Epidermal melanocyte (primary cell): ENCODE results near the gene WIPF2.
"Not testable (repeated sequence)": the region's sequence is repeated elsewhere in the genome, so short reads cannot be mapped to it uniquely, and the experiment has no call there.

Experiments used
- DNase-seq: peaks from one replicate; pipeline ENCODE4 v3.0.0; 2011; ENCODE audit warnings: low spot score; ENCODE audit not compliant: insufficient read length

WIPF2 gene

DNA sequence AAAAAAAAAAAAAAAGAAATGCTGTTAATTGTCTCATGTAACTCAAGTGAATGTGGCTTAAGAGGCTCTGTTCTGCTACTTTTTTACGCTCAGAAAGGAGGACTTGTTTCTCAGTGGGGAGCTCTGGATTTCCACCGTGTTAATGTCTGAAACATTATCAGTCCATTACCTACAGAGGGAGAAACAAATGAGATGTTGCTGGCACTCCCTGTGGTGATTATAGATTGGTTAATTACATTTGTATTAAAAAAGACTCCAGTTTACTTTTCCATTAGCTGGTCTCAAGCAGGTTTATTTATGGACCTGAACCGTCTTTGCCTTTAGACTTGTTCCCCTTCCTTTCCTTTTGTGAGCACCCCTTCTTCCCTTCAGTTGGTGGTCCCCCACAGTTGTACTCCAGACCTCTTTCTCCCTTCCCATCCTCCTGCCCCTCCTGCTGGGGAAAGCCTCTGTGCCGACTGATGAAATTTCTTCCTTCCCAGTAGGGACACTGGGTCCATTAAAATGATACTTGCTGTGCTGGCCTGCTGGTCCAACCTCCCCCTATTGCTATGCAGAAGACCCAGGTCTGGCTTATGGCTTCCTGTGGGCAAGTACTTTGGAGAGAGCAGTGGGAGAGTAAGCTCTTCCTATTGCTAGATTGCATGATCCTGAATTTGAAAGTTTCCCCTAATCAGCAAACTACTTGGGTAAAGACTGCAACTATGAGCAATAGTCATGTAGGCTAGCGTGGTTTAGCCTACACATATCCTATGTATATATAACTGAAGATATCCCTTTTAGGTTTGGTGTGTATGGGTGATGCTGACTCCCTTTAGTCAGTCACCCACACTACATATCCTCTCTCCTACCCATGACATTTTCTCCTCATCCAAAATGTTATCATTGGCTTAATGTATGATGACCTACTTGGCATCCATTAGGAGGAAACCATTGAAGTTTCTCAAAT, 76.7 kb downstream of the WIPF2 start:
- no peak for DNase-seq

DNA sequence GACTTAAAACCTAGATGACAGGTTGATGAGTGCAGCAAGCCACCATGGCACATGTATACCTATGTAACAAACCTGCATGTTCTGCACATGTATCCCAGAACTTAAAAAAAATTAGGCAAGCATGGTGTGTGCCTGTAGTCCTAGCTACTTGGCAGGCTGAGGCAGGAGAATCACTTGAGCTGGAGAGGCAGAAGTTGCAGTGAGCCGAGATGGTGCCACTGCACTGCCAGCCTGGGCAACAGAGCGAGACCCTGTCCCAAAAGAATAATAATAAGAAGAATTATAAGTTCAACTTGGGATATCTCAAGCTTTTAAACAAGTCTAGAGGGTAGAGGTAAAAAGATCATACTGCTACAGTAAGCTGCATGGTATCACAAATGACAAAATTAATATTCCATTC, 78.4 kb downstream of the WIPF2 start:
- DNase-seq: no peak

DNA sequence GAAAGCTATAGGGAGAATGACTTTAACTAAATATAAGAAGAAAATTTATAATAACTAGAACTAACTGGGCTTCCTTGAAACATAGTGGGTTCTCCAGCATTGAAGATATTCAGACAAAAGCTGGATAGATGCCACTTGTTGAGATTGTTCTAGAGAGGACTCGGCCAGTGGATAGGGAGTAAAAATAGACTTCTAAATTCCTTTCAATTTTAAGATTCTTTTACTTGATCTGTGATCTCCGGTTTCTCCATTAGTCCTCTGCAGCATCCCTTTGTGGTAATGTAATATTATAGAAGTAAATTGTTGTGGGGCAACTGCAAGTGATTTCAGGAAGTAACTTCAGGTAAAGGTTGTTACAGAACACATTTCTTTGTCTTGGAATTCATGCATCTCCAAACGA, 79.6 kb downstream of the WIPF2 start:
- no peak for DNase-seq

DNA sequence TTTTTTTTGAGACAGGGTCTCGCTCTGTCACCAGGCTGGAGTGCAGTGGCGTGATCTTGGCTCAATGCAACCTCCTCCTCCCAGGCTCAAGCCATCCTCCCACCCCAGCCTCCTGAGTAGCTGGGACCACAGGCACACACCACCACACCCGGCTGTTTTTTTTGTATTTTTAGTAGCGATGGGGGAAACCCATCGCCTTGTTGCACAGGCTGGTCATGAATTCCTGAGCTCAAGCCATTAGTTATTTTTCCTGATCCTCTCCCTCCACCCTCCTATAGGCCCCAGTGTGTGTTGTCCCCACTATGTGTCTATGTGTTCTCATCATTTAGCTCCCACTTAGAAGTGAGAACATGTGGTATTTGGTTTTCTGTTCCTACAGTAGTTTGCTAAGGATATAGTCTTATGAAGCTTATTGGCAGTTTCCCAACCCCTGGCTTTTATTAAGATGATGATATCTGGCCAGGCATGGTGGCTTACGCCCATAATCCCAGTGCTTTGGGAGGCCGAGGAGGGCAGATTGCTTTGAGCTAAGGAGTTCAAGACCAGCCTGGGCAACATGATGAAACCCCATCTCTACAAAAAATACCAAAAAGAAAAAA, 80.2 kb downstream of the WIPF2 start:
- DNase-seq: not testable (repeated sequence)

DNA sequence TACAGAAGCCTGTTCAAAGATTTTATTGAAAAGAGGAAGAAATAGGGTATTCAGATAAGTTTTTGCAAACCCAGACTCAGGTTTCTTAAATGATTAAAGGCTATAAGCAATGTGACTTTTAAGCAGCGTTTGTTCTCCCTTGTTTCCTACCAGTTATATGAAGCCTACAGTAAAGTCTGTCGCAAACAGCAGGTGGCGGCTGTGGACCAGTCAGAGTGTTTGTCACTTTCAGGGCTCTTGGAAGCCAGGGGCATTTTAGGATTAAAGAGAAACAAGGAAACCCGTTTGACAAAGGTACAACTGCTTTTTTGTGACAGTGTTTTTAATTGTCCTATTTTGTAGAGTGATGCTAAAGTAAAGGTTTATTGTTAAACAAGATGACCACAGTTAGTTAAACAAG, 82.2 kb downstream of the WIPF2 start:
- DNase-seq: no peak

DNA sequence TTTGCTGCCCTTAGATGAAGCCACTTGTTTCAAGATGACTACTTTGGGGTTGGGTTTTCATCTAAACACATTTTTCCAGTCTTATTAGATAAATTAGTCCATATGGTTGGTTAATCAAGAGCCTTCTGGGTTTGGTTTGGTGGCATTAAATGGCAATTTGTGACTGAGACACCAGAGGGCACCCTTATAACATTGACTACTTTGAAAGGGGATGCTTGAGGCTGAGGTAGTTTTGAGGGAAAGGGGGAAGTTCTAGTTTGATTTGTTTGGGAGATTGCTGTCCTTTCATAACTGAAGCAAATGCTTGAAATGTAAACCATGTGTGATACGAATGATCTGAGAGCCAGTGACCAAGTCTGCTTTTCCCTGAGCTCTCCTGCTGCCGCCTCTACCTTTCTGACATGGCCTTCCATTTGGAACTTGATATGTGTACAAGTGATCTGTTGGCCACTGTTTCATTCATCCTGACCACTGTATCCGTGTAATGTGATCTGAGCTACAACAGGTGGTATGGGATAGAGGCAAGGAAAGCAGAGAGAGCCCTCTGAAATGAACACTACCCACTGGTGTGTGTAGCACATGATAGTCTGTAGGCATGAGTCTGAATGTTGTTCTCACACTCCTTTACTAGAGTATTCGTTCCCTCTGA, 84.0 kb downstream of the WIPF2 start:
- DNase-seq: peak; percentile 65

DNA sequence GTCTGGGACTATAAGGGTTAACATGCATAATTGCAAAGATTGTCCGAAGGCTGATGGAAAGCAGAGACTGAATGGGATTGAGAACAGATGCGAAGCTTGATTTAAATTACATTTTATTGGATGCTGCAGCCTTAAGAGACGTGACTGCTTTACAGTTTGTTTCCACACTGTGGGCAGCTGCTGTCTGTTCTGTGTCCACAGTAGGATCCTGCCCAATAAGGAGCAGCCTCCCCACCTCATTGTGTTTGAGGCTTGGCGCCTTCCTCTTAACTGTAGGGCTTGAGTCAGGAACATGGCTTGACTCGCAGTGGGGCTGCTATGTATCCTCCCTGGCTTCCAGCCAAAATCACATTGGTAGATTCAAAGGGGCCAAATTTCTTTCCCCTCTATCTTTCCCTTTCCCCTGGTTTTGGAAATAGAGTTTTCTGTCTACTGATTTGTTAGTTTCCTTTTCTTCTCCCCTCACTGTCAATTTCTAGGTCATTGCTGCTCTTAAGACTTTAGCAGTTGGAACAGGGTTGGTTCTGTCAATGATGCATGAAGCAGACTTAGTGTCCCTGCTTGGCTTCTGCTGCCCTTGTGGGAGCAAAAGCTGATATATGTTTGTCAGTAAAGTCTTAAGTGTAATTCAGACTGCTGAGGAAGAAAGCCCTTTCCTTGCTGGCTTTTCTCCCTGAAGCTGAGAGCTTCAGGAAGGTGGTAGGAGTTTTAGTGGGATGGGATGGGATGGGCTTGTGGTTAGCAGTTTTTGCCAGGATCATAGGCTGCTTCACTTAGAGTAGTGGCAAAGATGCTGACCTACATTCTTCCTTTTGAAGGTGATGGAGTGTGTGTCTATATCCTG, 84.8 kb downstream of the WIPF2 start:
- no peak for DNase-seq

DNA sequence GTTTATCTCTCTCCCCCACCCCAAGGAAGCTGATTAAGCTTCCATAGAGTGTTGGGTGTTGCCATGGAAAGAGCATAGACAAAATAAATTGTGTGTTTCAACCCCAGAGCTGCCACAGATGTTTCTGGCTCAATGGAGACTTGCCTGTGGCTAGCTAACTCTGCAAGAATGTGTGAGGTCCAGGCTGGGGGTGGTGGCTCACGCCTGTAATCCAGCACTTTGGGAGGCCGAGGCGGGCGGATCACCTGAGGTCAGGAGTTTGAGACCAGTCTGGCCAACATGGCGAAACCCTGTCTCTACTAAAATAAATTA, 85.4 kb downstream of the WIPF2 start:
- not testable (repeated sequence) for DNase-seq

DNA sequence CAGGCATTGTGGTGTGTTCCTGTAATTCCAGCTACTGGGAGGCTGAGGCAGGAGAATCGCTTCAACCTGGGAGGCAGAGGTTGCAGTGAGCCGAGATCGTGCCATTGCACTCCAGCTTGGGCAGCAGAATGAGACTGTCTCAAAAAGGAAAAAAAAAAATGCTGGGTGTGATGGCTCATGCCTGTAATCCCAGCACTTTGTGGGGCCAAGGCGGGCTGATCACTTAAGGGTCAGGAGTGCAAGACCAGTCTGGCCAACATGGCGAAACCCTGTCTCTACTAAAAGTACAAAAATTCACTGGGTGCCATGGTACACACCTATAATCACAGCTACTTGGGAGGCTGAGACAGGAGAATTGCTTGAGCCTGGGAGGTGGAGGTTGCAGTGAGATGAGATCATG, 85.8 kb downstream of the WIPF2 start:
- not testable (repeated sequence) for DNase-seq

DNA sequence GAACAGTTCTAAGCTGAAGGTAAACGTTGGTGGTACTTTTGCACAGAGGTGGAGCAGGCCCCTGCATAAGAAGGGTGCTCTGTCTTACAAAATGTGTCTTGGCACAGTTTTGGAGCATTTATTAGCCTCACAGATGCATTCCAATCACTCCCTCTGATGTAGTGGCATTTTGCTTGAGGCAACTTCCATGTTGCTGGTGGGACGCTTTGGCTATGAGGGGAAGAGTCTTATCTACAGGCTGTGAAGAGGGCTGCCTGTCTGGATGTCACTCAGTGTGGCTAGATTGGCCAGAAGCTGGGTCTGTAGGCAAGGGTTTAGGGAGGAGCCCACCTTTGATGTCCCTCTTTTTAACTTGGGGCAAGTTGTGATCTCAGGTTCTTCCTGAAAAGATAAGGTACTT, 87.3 kb downstream of the WIPF2 start:
- no peak for DNase-seq

DNA sequence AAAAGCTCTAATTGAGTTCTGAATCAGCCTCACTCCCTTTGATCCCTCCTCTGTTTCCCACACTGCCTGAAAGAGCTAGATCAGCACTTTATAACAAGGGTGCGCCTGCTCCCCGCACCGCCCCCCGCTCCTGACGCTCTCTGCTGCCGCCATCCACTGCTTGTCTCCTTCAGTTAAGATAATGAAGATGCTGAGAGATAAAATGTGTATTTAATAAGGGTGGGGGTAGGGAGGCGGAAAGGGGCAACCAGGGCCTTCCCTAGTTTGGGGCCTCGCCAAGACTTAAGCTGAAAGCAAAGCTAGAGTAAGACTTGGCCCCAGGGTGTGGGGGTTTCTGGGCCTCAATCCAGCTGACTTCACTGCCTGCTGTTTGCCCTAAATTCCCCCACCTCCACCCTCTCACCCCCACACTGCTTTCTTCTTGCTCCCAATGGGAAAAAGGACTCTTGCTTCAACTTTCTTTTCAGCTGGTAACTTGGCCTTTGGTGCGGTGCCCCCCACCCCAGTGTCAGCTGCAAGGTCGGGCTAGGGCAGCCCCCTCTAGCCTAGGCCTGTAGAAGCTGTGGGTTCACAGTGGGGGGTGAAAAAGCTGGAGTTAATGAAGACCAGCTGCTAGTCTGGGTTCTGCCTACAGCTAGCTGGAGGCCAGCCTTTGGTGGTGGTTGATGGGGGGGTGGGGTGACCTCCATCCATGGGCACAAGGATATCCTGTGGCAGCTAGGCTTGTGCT, 88.1 kb downstream of the WIPF2 start:
- DNase-seq: peak; percentile 63

DNA sequence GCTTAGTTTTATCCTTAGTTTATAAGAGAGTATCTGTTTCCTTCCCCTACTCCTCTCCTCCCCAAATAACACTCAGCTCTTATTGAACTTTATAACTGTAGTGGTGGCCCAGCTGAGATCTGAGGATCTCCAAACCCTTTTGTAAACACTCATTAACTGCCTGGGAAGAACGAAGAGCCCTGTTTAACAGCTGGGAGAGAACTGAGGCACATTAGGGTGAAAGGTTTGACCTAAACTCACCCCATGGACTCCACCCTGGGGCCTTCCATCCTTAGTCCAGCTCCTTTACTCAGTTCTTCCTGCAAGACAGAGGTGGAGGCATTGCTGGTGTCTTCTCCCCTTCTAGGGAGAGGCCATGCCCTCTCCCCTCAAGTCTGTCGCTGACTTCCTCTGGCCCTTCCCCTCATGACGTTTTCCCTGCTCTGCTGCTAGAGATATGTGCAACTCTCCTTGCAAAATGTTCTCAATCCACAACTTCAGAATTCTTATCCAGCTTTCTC, 88.7 kb downstream of the WIPF2 start:
- no peak for DNase-seq

DNA sequence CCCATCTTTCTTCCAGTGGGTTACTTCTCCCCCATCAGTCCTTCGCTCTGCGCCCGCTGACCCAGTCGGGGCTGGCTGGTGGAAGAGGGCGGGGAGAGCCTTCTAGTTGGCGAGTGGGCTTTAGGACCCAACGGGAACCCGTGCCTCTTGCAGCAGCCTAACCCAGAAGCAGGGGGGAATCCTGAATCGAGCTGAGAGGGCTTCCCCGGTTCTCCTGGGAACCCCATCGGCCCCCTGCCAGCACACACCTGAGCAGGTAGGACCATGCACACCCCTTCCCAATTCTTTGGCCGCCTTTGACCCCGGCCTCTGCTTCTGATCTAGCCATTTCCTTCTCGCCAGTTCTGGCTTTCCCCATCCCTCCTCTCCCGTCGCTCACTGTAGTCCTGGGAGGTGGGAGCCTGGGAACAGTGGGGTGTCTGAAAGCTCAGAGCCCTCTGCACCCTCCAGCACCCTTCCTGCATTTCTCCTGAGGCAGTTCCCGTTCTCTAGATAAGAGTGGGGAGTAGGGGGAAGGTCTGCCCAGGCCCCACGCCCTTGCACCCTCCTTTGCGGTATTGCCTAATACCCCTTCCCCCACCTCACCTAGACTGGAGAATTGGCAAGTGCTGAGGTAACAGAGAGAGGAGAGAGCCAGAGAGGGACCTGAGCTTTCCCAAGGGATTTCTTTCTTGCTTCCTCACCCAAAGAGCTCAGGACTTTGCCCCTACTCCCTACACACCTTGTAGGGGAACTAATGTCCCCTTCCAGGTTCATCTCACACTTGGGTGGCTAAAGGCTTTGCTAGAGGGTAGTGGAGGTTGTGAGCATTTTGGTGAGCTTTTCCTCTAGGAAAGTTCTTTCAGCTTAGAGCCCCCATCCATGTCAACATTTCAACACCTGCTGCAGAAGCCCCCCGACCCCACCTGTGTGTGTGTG, 90.2 kb downstream of the WIPF2 start, which contains the start of gene RARA:
RARA (plus strand) TSS at position 150 of the 918 bp plus-strand sequence. CDS start 22,039 bp downstream, outside the sequence.
- DNase-seq: peak; percentile 27

DNA sequence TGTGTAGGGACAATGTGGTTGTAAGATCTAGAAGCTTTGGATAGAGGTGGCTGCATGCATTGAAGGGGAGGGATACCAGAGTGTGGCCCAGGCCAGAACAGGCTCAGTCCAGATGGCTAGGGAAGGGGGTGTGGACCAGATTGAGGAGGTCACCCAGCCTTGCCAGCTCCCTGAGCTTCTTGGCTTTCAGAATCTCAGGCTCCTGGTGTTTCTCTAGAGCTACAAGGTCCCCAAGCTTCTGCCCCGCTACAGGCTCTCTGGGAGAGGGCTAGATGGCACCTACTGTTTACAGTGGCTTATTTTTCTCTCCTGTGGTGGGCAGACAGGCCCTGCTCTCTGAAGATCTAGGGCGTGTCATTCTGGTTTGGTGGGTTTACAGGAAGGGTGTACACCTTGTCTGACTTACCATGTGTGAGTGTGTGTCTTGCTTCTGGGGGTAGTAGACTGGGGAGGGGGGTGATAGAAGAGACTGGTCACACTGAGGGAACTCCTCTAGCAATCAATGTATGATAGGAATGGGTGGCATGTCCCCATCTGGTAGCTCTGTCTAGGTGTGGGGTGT, 90.9 kb downstream of the WIPF2 start:
- DNase-seq: peak; percentile 17

DNA sequence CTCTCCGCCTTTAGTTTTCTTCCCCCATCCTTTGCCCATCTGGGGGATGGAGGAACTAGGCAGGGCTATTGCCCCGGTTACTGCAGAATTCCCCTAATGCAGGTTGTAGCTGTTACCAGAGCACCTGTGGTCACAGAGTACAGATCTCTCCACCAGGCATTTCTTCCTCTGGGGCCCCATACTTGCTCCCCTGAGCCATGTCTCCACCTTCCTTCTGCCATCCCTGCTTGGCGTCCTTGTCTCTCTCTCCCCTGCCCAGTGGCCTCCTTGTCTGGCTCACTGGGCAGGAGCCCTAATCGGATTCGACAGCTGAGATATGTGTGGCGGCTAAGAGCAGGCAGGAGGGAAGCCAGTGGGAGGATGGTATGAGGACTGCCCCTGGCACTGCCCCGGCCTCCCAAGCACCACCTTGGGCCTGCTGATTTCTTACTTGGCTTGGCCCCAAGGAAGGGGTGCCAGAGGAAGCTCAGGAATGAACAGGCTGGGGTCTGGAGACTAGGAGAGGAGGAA, 91.8 kb downstream of the WIPF2 start:
- DNase-seq: peak; percentile 16

DNA sequence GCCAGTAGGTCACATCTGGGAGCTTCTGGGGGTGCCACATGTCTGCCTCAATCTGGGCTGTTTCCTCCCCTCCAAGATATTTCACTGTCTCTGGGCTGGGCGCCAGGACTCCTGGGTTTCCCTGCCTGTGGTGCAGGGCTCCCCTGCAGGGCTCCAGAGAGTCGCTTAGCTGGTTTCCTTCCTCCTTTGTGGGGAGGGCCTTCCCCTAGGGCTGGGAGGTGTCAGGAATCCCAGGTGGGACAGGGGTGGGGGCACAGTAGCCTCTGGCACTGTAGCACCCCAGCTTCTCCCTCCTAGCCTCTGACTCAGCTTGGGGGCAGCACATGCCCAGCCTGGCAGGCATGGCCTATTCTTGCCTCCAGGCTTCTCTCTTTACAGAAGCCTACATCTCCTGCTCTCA, 92.5 kb downstream of the WIPF2 start:
- DNase-seq: peak; percentile 9

DNA sequence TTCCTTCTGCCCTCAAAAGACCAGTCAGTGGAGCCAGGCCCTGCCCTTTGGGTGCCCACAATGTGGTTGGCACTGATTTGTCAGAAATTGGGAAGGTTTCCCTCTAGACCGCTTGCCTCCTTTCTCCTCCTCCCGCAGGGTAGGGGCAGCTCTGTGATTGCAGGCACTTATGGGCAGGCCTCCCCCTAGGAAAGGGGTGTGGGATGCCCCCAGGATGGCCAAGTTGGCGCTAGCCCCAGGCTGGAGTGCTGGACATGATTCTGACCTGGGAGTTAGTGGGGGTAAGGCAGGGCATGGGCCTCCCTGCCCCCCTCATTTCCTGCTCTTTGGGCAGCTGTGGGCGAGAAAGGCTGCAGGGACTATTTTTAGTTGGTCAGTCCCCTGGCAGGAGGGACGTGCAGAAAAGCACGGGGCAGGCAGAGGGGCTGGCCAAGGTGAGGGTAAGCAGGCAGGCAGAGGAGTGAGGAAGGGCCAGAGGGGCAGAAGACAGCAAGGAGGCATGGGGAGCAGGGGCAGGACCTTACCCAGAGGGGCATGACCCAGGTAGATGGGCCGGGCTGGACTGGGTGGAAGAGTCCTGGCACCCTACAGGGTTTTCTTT, 93.1 kb downstream of the WIPF2 start:
- peak; percentile 13 for DNase-seq

DNA sequence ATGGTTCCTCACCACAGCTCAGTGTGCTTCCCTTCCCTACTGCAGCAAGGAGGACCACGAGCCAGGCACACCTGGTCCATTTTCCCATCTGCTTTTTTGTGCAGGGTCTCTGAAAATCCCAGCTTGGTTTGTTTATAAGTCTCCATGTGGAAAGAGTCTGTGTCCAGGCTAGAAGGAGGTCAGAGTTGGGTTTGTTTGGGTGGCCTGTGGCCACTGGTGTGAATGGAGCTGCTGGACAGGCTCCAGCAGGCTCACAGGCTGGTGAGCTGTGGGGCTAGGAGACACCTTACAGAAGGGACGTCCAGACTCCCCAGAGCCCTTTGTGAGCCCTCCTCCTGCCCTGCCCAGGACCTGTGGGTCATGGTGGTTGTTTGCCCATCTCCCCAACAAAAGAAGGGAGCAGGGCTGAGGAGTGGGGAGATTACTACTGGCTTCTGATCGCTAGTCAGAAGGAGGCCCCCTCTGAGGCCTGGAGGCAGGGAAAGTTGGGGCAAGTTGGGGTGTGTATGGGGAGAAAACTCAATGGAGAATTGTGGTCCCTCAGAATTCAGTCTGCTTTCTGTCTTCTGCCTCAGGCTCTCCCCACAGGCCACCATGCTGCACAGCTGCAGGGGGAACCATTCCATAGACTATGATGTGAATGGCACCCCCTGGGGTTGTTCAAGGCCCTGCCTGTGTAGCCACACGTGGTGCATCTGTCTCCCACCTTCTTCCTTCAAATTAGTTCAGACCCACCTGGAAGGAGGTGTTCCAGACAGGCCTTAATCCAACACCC, 94.0 kb downstream of the WIPF2 start:
- DNase-seq: peak; percentile 13
